Effector memory CD8-positive, alpha-beta T cell (primary cell): ENCODE results near the gene PHLPP2.

Experiments
- ATAC-seq: fragments of 150-1000 bp; cut with Tn5 transposase; replicated peaks from 2 replicates; pipeline ENCODE4 v1.10.0; 2021; ENCODE audit warnings: mild to moderate bottlenecking, moderate library complexity
- DNase-seq, 3 experiments: peaks; one replicate each; pipeline ENCODE4 v3.0.0; 2021
- H3K27ac Mint-ChIP-seq, 2 donors: one replicate each; pipeline ENCODE4 v1.8.0; 2022; ENCODE audit warnings: mild to moderate bottlenecking in 2 of 2, mixed read lengths in 2 of 2, moderate library complexity in 2 of 2
- H3K27me3 Mint-ChIP-seq, 2 donors: one replicate each; pipeline ENCODE4 v1.8.0; 2022; ENCODE audit warnings: mixed read lengths in 2 of 2
- H3K36me3 Mint-ChIP-seq: one replicate; pipeline ENCODE4 v1.8.0; 2022; ENCODE audit warnings: mild to moderate bottlenecking, moderate library complexity, mixed read lengths; ENCODE audit not compliant: insufficient read depth
- H3K4me1 Mint-ChIP-seq, 2 donors: one replicate each; pipeline ENCODE4 v1.8.0; 2022; ENCODE audit warnings: low read depth in 2 of 2, mixed read lengths in 2 of 2
- H3K4me3 Mint-ChIP-seq, 2 donors: one replicate each; pipeline ENCODE4 v1.8.0; 2022; ENCODE audit warnings: mild to moderate bottlenecking in 2 of 2, mixed read lengths in 2 of 2, moderate library complexity in 2 of 2
- H3K9me3 Mint-ChIP-seq, 2 donors: one replicate each; pipeline ENCODE4 v1.8.0; 2022; ENCODE audit warnings: mixed read lengths in 2 of 2
- total RNA-seq, 9 experiments: gene quantifications; one replicate each; lab custom pipeline; 2026; lab: John Stamatoyannopoulos, UW

PHLPP2 gene, protein sequence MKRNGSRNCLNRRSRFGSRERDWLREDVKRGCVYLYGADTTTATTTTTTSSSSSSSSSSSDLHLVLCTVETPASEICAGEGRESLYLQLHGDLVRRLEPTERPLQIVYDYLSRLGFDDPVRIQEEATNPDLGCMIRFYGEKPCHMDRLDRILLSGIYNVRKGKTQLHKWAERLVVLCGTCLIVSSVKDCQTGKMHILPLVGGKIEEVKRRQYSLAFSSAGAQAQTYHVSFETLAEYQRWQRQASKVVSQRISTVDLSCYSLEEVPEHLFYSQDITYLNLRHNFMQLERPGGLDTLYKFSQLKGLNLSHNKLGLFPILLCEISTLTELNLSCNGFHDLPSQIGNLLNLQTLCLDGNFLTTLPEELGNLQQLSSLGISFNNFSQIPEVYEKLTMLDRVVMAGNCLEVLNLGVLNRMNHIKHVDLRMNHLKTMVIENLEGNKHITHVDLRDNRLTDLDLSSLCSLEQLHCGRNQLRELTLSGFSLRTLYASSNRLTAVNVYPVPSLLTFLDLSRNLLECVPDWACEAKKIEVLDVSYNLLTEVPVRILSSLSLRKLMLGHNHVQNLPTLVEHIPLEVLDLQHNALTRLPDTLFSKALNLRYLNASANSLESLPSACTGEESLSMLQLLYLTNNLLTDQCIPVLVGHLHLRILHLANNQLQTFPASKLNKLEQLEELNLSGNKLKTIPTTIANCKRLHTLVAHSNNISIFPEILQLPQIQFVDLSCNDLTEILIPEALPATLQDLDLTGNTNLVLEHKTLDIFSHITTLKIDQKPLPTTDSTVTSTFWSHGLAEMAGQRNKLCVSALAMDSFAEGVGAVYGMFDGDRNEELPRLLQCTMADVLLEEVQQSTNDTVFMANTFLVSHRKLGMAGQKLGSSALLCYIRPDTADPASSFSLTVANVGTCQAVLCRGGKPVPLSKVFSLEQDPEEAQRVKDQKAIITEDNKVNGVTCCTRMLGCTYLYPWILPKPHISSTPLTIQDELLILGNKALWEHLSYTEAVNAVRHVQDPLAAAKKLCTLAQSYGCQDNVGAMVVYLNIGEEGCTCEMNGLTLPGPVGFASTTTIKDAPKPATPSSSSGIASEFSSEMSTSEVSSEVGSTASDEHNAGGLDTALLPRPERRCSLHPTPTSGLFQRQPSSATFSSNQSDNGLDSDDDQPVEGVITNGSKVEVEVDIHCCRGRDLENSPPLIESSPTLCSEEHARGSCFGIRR (N-terminal part only)
- total RNA-seq = 20.2 to 58.4 (median 53.2) reads per million in 9 experiments

DNA sequence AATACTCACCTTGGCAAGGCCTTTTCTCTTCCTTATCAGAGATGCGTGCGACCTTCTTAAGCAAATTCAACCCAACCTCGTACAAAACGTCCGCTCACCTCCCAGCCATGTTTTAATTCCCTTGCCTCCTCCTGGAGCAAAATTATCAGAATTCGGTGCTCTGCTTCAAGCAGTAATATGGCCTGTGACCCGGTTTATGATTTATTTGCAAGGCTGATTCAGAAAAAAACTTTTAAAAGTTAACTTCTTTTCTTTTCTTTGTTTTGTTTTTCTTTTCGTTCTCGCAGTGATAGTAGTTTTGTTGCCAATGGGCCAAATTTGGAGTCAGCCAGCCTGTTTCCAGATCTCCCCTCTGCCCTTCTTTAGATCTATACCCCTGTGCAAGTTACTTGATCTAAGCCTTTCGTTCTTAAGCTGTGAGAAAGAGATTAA, at the start of gene PHLPP2:
Gene PHLPP2, minus strand, starts transcription at position 382 of the 432 bp plus-strand sequence. CDS start 9,906 bp downstream, outside the sequence.
- Mint-ChIP-seq H3K9me3 (no peaks in the 10 kb centered on the region), H3K27ac (peak within 1 kb of the TSS in 1 of 2 donors; percentile 78), H3K4me1 (peaks cover 8 to 18% of the 10 kb centered on the region in 2 donors), H3K36me3 (peaks cover 7% of the 10 kb centered on the region), H3K4me3 (peak within 1 kb of the TSS; percentile 69 to 94), H3K27me3 (no peaks in the 10 kb centered on the region)
- ATAC-seq (no peak), DNase-seq (no peak)

DNA sequence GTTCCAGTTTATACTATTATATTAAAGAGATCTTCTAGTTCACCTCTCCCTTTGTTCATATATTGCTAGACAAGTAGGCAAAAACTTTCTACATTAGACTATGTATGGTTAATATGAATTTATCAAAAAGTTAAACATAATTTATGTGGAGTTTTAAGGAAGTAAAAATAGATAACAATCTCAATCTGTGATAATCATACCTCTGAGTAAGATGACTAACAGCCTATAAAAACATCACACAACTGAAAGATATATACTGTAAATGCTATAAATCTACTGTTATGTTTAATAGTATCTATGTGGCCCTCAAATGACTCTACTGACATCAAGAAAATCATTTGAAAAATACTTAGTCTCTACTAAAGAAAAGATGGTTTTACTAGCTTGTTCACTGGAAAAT, 47.1 kb upstream of the PHLPP2 start:
- H3K27ac Mint-ChIP-seq = peak overlapping the region in 1 of 2 donors; percentile 41
- H3K27me3 Mint-ChIP-seq = no peaks in the 10 kb centered on the region
- no peaks in the 10 kb centered on the region for H3K9me3 Mint-ChIP-seq
- ATAC-seq (no peak), DNase-seq (no peak)
- no peak overlapping the region for H3K4me3 Mint-ChIP-seq
- peaks cover 87% of the 10 kb centered on the region for H3K36me3 Mint-ChIP-seq
- H3K4me1 Mint-ChIP-seq = peaks cover 5 to 10% of the 10 kb centered on the region in 2 donors

DNA sequence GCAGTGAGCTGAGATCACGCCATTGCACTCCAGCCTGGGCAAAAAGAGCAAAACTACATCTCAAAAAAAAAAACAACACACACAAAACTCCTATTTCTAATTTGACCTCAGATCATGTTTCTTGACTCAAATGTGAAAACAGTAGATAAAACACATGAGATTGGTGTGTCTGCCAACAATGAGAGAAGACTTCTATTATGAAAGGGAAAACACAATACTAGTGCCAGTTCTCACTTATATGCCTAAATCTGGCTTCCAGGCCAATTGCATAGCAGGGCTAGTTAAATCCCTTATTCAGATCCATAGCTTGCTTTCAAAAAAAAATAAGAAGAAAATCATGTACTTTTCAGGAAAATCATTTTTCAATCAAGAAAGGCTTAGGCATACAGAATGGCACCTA, 44.7 kb upstream of the PHLPP2 start:
- H3K27me3 Mint-ChIP-seq = no peaks in the 10 kb centered on the region
- no peak overlapping the region for H3K4me3 Mint-ChIP-seq
- no peak for DNase-seq
- ATAC-seq = no peak
- H3K4me1 Mint-ChIP-seq = peaks cover 0 to 3% of the 10 kb centered on the region in 2 donors
- H3K9me3 Mint-ChIP-seq = no peaks in the 10 kb centered on the region
- H3K27ac Mint-ChIP-seq = no peak overlapping the region
- peaks cover 84% of the 10 kb centered on the region for H3K36me3 Mint-ChIP-seq

DNA sequence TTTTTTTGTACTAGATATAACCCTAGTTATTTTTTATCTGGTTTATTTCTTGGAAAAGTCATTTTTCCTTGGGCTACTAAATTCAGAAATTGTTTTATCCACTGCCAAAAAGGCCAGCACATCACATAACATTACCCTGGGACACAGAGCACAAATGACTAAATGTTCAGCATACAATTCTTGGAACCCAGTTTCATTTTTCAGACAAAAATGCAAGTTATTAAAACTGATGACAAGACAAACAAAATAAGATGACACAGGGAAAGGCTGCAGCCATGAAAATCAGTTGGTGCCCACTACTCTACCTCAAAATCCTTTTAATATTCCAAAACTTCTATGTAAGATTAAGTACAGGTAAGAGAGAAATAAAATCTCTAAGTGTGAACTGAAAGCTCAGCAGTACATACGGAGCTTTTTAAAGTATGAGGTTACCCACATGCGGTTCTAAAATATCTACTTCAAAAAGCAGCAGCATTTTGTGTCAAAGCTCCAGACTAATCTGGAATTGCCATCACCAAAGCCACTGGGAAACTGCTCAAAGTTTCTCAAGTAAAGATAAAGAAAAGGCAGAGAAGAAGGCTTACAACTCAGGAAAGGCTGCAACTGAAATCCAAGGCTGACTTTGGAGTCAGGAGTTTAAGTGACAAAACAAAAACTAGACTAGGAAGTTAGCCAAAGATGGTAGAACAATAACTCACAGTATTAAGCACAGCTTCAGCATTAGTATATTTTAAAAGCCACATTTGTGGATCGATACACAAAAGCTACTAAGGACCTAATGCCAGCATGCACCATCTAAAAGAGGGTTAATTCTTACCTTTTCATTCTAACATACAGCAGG, 42.8 kb upstream of the PHLPP2 start:
- Mint-ChIP-seq H3K36me3 (peaks cover 84% of the 10 kb centered on the region), H3K4me1 (peaks cover 0 to 3% of the 10 kb centered on the region in 2 donors), H3K27ac (no peak overlapping the region), H3K9me3 (no peaks in the 10 kb centered on the region), H3K4me3 (no peak overlapping the region), H3K27me3 (no peaks in the 10 kb centered on the region)
- DNase-seq = no peak
- ATAC-seq = no peak

DNA sequence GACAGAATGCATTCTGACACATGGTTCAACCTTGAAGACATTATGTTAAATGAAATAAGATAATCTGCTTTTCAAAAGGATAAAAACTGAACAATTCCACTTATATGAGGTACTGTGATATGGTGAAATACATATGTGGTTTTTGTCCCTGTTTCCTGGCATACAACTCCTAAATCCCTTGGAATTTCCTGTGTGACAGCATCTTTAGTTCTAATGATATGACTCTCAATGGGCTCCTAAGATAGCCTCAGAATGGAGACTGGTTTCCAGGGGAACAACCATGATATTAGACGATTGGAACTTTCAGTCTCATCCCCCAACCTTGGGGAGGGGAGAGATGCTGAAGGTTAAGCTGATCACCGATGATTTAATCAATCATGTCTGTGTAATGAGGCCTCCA, 37.7 kb upstream of the PHLPP2 start:
- DNase-seq (no peak), ATAC-seq (no peak)
- Mint-ChIP-seq H3K9me3 (no peaks in the 10 kb centered on the region), H3K4me3 (no peak overlapping the region), H3K4me1 (peaks cover 0 to 3% of the 10 kb centered on the region in 2 donors), H3K36me3 (peaks cover 77% of the 10 kb centered on the region), H3K27ac (peak overlapping the region in 1 of 2 donors; percentile 11), H3K27me3 (no peaks in the 10 kb centered on the region)

DNA sequence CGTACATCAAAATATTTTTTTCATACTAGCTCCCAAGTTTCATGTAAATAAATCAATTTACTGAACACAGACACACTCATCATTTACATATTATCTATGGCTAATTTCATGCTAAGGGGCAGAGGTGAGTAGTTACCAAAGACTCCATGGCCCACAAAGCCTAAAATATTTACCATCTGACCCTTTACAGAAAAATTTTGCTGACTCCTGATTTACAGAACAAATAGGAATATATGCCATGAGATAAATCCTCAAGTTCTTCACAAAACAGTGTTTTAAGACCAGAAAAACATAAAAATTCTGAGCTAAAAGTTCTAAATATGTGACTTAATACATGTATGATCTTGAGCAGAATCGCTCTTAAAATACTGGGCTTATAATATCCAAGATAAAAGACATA, 36.6 kb upstream of the PHLPP2 start:
- no peak for ATAC-seq
- Mint-ChIP-seq H3K4me3 (no peak overlapping the region), H3K9me3 (no peaks in the 10 kb centered on the region), H3K36me3 (peaks cover 77% of the 10 kb centered on the region), H3K4me1 (no peaks in the 10 kb centered on the region), H3K27me3 (no peaks in the 10 kb centered on the region), H3K27ac (peak overlapping the region in 1 of 2 donors; percentile 16)
- DNase-seq = no peak

DNA sequence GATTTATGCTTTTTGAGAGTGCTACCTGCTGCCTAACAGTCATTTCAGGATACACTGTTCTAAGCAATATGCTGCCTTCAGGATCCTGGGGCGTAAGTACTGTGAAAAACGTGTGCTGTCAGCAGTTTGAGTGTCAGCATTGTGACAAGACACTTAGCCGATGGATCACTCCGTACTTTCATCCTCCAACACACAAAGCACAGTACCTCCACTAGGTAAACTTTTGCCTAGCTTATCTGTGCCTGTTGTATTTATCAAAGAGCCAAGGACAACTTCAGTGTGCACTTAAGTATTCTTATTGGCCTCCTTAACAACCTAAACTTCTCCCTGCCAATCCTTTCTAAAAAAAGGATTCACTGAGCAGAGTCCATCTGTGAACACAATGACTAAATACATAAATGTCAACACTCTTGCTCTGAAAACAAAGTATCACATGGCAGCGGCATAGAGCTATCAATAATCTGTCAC, 33.8 kb upstream of the PHLPP2 start:
- H3K9me3 Mint-ChIP-seq = no peaks in the 10 kb centered on the region
- peaks cover 0 to under 1% of the 10 kb centered on the region in 2 donors for H3K4me1 Mint-ChIP-seq
- no peak overlapping the region for H3K4me3 Mint-ChIP-seq
- ATAC-seq = no peak
- peaks cover 88% of the 10 kb centered on the region for H3K36me3 Mint-ChIP-seq
- no peak overlapping the region for H3K27ac Mint-ChIP-seq
- no peak for DNase-seq
- no peaks in the 10 kb centered on the region for H3K27me3 Mint-ChIP-seq

DNA sequence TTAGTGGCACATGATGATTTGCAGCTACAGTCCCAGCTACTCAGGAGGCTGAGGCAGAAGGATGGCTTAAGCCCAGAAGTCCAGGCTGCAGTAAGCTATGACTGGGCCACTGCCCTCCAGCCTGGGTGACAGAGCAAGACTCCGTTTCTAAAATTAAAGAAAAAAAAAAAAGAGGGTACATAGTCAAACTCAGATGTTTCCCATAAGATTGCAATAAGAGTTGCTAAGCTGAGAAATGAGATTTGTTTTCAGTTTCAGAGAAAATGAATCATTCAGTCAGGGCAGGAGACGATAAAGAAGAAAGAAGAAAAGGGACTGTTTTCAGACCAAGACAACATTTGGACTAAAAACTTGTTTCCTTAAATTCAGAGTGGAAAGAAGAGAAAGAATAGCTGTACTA, 30.2 kb upstream of the PHLPP2 start:
- peak overlapping the region; percentile 13 to 61 for H3K27ac Mint-ChIP-seq
- H3K4me1 Mint-ChIP-seq = peaks cover 0 to 2% of the 10 kb centered on the region in 2 donors
- ATAC-seq (no peak), DNase-seq (no peak)
- H3K36me3 Mint-ChIP-seq = peaks cover 84% of the 10 kb centered on the region
- no peaks in the 10 kb centered on the region for H3K9me3 Mint-ChIP-seq
- no peaks in the 10 kb centered on the region for H3K27me3 Mint-ChIP-seq
- H3K4me3 Mint-ChIP-seq = no peak overlapping the region

DNA sequence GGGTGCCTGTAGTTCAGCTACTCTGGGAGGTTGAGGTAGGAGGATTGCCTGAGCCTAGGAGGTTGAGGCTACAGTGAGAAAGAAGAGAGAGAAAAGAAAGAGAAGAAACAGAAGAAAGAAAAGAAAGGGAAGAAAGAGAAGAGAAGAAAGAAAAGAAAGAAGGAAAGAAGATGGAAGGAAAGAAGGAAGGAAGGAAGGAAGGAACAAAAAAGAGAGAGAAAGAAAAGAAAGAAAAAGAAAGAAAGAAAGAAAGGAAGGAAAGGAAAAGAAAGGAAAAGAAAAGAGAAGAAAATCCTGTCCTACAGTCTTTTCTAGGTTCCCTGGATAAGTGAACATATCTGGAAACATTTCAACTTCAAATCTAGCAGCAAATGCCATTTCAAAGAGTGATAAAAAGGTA, 29.6 kb upstream of the PHLPP2 start:
- DNase-seq (no peak), ATAC-seq (no peak)
- peaks cover 0 to 2% of the 10 kb centered on the region in 2 donors for H3K4me1 Mint-ChIP-seq
- H3K27me3 Mint-ChIP-seq = no peaks in the 10 kb centered on the region
- H3K36me3 Mint-ChIP-seq = peaks cover 85% of the 10 kb centered on the region
- peak overlapping the region in 1 of 2 donors; percentile 61 for H3K27ac Mint-ChIP-seq
- H3K9me3 Mint-ChIP-seq = no peaks in the 10 kb centered on the region
- H3K4me3 Mint-ChIP-seq = no peak overlapping the region

DNA sequence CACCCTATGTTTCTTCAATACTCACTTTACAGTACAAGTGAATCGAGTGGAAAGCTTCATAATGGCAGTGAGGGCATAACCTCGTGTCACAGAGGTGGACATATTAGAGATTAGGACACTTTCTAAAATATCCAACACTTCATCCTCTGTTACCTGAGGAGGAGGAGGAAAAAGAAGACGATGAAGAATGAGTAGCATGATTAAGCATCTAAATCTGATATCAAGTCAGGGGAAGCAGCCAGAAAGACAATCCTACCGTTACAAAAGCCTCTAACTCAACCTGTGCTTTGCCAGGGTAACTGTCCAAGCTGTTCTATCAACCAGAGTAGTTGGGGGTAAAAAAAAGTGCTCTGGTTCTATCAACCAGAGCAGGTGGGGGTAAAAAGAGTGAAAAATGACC, 23.7 kb upstream of the PHLPP2 start:
- peaks cover 0 to under 1% of the 10 kb centered on the region in 2 donors for H3K4me1 Mint-ChIP-seq
- H3K27ac Mint-ChIP-seq = no peak overlapping the region

DNA sequence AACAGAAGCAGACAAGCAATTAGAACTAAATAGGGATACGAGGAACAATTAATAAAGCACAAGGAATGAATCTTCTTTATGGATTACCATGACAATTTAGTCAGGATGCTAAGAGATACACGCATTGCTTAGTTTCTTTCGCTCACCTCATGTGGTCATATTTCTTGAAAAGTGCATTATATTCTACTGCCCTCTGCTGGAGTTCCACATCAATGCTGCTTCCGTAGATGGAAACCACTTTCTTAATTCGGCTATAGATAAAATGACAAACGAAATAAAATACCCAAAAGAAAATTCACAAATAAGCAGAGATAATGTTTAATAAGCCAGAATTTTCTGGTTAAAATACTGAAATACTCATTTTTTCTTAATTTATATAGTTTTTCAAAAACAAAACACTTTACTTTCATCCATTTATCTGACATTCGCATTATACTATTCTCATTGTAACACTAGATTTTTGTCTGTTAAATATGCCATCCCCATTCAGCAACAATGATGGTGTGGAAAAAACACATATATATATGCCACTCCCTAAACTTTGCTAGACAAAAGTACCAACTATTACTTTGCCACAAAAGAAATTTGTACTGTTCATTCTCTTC, 22.0 kb upstream of the PHLPP2 start:
- Mint-ChIP-seq H3K4me3 (no peak overlapping the region), H3K9me3 (no peaks in the 10 kb centered on the region), H3K27me3 (no peaks in the 10 kb centered on the region), H3K27ac (no peak overlapping the region), H3K4me1 (no peaks in the 10 kb centered on the region), H3K36me3 (peaks cover 89% of the 10 kb centered on the region)
- ATAC-seq (peak; percentile 72), DNase-seq (peak; percentile 5 to 20 (median 8))

More for the DNA sequence above, 23.7 kb upstream of the PHLPP2 start:
- Mint-ChIP-seq H3K36me3 (peaks cover 85% of the 10 kb centered on the region), H3K4me3 (no peak overlapping the region), H3K27me3 (no peaks in the 10 kb centered on the region), H3K9me3 (no peaks in the 10 kb centered on the region)
- ATAC-seq = no peak
- no peak for DNase-seq

DNA sequence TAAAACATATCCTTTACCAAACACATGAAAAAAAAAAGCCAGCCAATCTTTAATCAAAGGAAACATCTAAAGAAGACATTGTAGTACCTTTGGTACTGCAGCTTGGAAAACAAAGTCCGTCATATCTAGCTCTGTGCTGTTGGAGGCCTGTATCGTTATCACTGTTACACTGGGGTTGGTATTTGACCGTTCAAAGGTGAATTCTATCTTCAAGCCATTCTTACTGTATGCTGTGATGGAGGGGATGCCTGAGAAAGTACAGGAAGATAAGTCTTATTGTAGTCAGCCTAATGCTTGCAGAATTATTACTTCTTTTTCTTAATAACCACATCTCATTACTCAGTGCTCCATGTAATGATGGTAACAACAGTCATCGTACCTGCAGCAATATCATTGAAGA, 14.4 kb upstream of the PHLPP2 start:
- H3K4me1 Mint-ChIP-seq = no peaks in the 10 kb centered on the region
- peaks cover 76% of the 10 kb centered on the region for H3K36me3 Mint-ChIP-seq
- no peak overlapping the region for H3K4me3 Mint-ChIP-seq
- H3K9me3 Mint-ChIP-seq = no peaks in the 10 kb centered on the region
- peak overlapping the region in 1 of 2 donors; percentile 56 for H3K27ac Mint-ChIP-seq
- no peak for ATAC-seq
- DNase-seq = no peak
- no peaks in the 10 kb centered on the region for H3K27me3 Mint-ChIP-seq
